Measurements from ENCODE around the gene VASP. TPM values are rescaled to one million over a fixed set of nuclear protein-coding genes. Genes with fewer than 3 reads are reported as not detected.

VASP gene
- polyA plus RNA-seq, 2 of the 4 experiments (the other 2 are of a cell fraction): 64.5 to 94.3 TPM

DNA sequence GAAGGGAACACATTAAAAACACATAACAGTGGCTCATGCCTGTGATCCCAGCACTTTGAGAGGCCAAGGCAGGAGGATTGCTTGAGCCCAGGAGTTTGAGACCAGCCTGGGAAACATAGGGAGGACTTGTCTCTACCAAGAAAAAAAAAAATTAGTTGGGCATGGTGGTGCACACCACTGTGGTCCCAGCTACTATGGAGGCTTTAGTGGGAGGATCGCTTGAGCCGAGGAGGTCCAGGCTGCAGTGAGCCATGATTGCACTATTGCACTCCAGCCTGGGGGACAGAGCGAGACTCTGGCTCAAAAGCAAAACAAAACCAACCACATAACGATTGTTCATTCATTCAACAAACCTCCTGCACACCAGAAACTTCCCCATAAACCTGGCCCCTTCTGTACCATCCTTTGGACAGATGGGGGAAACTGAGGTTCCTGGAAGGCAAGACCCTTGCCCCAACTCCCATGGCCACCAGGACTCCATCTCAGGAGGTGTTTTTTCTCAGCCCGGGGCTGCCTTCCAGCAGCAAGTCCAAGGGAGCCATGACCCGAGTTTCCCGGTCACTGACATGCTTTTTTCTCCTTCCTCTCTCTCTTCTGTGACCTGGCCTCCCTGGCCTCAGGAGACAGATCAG lies 35.2 kb upstream of the VASP start:
- ChIA-PET POLR2A (no interaction called here), CTCF (interaction anchor here (1.0 to 33.4 kb wide), 4 partner anchors 15 to 141 kb away, joined by 3 to 1883 read pairs (median 56); partner anchors contain the start of gene ERCC1)
- TF ChIP-seq CHD2 (IDR thresholded peaks at IDR 0.05; ENCODE audit: low read length, partially characterized antibody) (no peak), NFE2L2 (conservative IDR thresholded peaks at IDR 0.05; ENCODE audit: low read length) (no peak), HOXB13 (CRISPR knock-in tag; IDR thresholded peaks at IDR 0.05; ENCODE audit: low read depth) (no peak), ZSCAN20 (CRISPR knock-in tag; IDR thresholded peaks at IDR 0.05) (no peak), HOXB5 (CRISPR knock-in tag; IDR thresholded peaks at IDR 0.05) (0 out of 2 replicates have a peak, but pooled peaks have one; percentile 16), NPAS2 (CRISPR knock-in tag; IDR thresholded peaks at IDR 0.05; ENCODE audit: borderline replicate concordance) (no peak), ZFP36 (IDR thresholded peaks at IDR 0.05; ENCODE audit: borderline replicate concordance, partially characterized antibody) (no peak), EHF (CRISPR knock-in tag; IDR thresholded peaks at IDR 0.05) (0 out of 2 replicates have a peak, but pooled peaks have one; percentile 48), ZNF302 (CRISPR knock-in tag; IDR thresholded peaks at IDR 0.05) (no peak), FOSB (CRISPR knock-in tag; IDR thresholded peaks at IDR 0.05) (peak; percentile 79; the same call in 1 of the 2 replicates), HOXA7 (CRISPR knock-in tag; IDR thresholded peaks at IDR 0.05) (peak; percentile 88), RAD21 (conservative IDR thresholded peaks at IDR 0.05 in 1 of 2, IDR thresholded peaks at IDR 0.05 in 1 of 2) (no peak), RFX5 (IDR thresholded peaks at IDR 0.05) (no peak), CBX8 (IDR thresholded peaks at IDR 0.05) (no peak), HMGXB4 (CRISPR knock-in tag; IDR thresholded peaks at IDR 0.05; ENCODE audit: borderline replicate concordance) (no peak), JUN (IDR thresholded peaks at IDR 0.05) (no peak), EP300 (IDR thresholded peaks at IDR 0.05) (no peak)
- ATAC-seq: no peak
- H3K27ac ChIP-seq: no peak overlapping the region
- DNase-seq (ENCODE audit: low read depth in 1 of 2, low spot score in 1 of 2): no peak
- no peak overlapping the region for H3K4me3 ChIP-seq
- no peak for FAIRE-seq
- 68% methylated on average over 7 of the region's 7 CpGs for WGBS (ENCODE audit: missing lambda C conversion rate)
- no peaks in the 10 kb centered on the region for H3K9me3 ChIP-seq
- H3K4me1 ChIP-seq: peaks cover 16% of the 10 kb centered on the region
- no peak overlapping the region for H3K4me2 ChIP-seq

DNA sequence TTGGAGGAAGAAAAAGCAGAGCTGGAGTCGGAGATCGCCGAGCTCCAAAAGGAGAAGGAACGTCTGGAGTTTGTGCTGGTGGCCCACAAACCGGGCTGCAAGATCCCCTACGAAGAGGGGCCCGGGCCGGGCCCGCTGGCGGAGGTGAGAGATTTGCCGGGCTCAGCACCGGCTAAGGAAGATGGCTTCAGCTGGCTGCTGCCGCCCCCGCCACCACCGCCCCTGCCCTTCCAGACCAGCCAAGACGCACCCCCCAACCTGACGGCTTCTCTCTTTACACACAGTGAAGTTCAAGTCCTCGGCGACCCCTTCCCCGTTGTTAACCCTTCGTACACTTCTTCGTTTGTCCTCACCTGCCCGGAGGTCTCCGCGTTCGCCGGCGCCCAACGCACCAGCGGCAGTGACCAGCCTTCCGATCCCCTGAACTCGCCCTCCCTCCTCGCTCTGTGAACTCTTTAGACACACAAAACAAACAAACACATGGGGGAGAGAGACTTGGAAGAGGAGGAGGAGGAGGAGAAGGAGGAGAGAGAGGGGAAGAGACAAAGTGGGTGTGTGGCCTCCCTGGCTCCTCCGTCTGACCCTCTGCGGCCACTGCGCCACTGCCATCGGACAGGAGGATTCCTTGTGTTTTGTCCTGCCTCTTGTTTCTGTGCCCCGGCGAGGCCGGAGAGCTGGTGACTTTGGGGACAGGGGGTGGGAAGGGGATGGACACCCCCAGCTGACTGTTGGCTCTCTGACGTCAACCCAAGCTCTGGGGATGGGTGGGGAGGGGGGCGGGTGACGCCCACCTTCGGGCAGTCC lies 34.5 kb upstream of the VASP start:
- Histone ChIP-seq H3K4me3 (no peak overlapping the region), H3K9me3 (no peaks in the 10 kb centered on the region), H3K27ac (no peak overlapping the region), H3K4me2 (no peak overlapping the region), H3K4me1 (peaks cover 19% of the 10 kb centered on the region)
- ChIA-PET POLR2A (no interaction called here), CTCF (interaction anchor here (9.6 to 33.4 kb wide), 2 partner anchors 16 to 36 kb away, joined by 107 to 1883 read pairs; partner anchors contain the start of gene ERCC1)
- no peak for DNase-seq (ENCODE audit: low read depth in 1 of 2, low spot score in 1 of 2)
- no peak for ATAC-seq
- FAIRE-seq: no peak
- 74% methylated on average over 43 of the region's 44 CpGs for WGBS (ENCODE audit: missing lambda C conversion rate)
- TF ChIP-seq ESRRA (IDR thresholded peaks at IDR 0.05; ENCODE audit: borderline replicate concordance, low read length) (no peak), TFCP2L1 (CRISPR knock-in tag; IDR thresholded peaks at IDR 0.05) (no peak), REST (IDR thresholded peaks at IDR 0.05) (no peak; the same call in none of the 2 replicates), BHLHE40 (IDR thresholded peaks at IDR 0.05; ENCODE audit: low read depth, low read length) (no peak), RFX5 (IDR thresholded peaks at IDR 0.05) (no peak), TP53 (CRISPR knock-in tag; IDR thresholded peaks at IDR 0.05) (peak; percentile 12; the same call in 1 of the 2 replicates), MYC (IDR thresholded peaks at IDR 0.05; ENCODE audit: borderline replicate concordance, low read length) (no peak), RAD21 (conservative IDR thresholded peaks at IDR 0.05 in 1 of 2, IDR thresholded peaks at IDR 0.05 in 1 of 2) (no peak), HDAC2 (IDR thresholded peaks at IDR 0.05) (no peak), FOXS1 (CRISPR knock-in tag; IDR thresholded peaks at IDR 0.05) (no peak), POLR2AphosphoS2 (conservative IDR thresholded peaks at IDR 0.05; ENCODE audit: low read length) (peak; percentile 93)
- TF ChIP-seq, protein P1, sequence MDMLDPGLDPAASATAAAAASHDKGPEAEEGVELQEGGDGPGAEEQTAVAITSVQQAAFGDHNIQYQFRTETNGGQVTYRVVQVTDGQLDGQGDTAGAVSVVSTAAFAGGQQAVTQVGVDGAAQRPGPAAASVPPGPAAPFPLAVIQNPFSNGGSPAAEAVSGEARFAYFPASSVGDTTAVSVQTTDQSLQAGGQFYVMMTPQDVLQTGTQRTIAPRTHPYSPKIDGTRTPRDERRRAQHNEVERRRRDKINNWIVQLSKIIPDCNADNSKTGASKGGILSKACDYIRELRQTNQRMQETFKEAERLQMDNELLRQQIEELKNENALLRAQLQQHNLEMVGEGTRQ (IDR thresholded peaks at IDR 0.05): peak; percentile 39; the same call in 1 of the 2 replicates
- TF ChIP-seq, protein P2, sequence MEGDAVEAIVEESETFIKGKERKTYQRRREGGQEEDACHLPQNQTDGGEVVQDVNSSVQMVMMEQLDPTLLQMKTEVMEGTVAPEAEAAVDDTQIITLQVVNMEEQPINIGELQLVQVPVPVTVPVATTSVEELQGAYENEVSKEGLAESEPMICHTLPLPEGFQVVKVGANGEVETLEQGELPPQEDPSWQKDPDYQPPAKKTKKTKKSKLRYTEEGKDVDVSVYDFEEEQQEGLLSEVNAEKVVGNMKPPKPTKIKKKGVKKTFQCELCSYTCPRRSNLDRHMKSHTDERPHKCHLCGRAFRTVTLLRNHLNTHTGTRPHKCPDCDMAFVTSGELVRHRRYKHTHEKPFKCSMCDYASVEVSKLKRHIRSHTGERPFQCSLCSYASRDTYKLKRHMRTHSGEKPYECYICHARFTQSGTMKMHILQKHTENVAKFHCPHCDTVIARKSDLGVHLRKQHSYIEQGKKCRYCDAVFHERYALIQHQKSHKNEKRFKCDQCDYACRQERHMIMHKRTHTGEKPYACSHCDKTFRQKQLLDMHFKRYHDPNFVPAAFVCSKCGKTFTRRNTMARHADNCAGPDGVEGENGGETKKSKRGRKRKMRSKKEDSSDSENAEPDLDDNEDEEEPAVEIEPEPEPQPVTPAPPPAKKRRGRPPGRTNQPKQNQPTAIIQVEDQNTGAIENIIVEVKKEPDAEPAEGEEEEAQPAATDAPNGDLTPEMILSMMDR (IDR thresholded peaks at IDR 0.05): no peak

All from A549 (cell line).